Measurements from ENCODE around the gene DVL3. TPM values are rescaled to one million over a fixed set of nuclear protein-coding genes. Genes with fewer than 3 reads are reported as not detected.

The DVL3 gene
- total and polyA plus RNA-seq, 2 experiments from 2014 or later, result 49.1 to 121 TPM

GRCh38 chr3:184172681-184173373 lies 17.6 kb downstream of the DVL3 start:
- Histone ChIP-seq H3K4me2 (no peak overlapping the region), H3K27me3 (no peaks in the 10 kb centered on the region), H3K36me3 (replicated peaks; ENCODE audit: insufficient read depth, low read depth) (no peaks in the 10 kb centered on the region), H4K20me1 (ENCODE audit: insufficient read depth, poor library complexity, severe bottlenecking) (peaks cover 10% of the 10 kb centered on the region), H3K9me3 (ENCODE audit: low read depth) (no peaks in the 10 kb centered on the region), H3K9me2 (replicated peaks; ENCODE audit: insufficient read depth) (no peaks in the 10 kb centered on the region), H3K79me2 (peaks cover 27% of the 10 kb centered on the region), H3K4me3 (no peak overlapping the region), H3K4me1 (ENCODE audit: insufficient read depth) (peaks cover 13% of the 10 kb centered on the region), H3K27ac (peak overlapping the region; percentile 40), H2AFZ (no peak overlapping the region)
- WGBS (ENCODE audit: low lambda C conversion rate, missing lambda C conversion rate), result 85% methylated on average over 5 of the region's 5 CpGs
- TF ChIP-seq EZH2 (IDR thresholded peaks at IDR 0.05; ENCODE audit: borderline replicate concordance), result no peak
- TF ChIP-seq EZH2phosphoT487 (IDR thresholded peaks at IDR 0.05; ENCODE audit: low read depth, severe bottlenecking, unreplicated experiment), result no peak
- TF ChIP-seq CTCF (IDR thresholded peaks at IDR 0.05; ENCODE audit: poor library complexity), result no peak
- no peak for DNase-seq (ENCODE audit: low spot score)

- H3K4me2 ChIP-seq, result no peak overlapping the region
- WGBS (ENCODE audit: low lambda C conversion rate, missing lambda C conversion rate), result 95% methylated on average over 2 of the region's 2 CpGs
- peaks cover 16% of the 10 kb centered on the region for H4K20me1 ChIP-seq (ENCODE audit: insufficient read depth, poor library complexity, severe bottlenecking)
Measured at GRCh38 chr3:184173374-184173722, 18.2 kb downstream of the DVL3 start.

GRCh38 chr3:184174284-184174645 lies 19.1 kb downstream of the DVL3 start:
- no peak overlapping the region for H3K4me2 ChIP-seq
- H3K36me3 ChIP-seq (replicated peaks; ENCODE audit: insufficient read depth, low read depth), result no peaks in the 10 kb centered on the region
- no peaks in the 10 kb centered on the region for H3K9me3 ChIP-seq (ENCODE audit: low read depth)
- no peak for DNase-seq (ENCODE audit: low spot score)
- peaks cover 17% of the 10 kb centered on the region for H4K20me1 ChIP-seq (ENCODE audit: insufficient read depth, poor library complexity, severe bottlenecking)
- peaks cover 13% of the 10 kb centered on the region for H3K4me1 ChIP-seq (ENCODE audit: insufficient read depth)
- H2AFZ ChIP-seq, result no peak overlapping the region
- TF ChIP-seq CTCF (IDR thresholded peaks at IDR 0.05; ENCODE audit: poor library complexity) (no peak), EZH2 (IDR thresholded peaks at IDR 0.05; ENCODE audit: borderline replicate concordance) (no peak), EZH2phosphoT487 (IDR thresholded peaks at IDR 0.05; ENCODE audit: low read depth, severe bottlenecking, unreplicated experiment) (no peak)
- peaks cover 41% of the 10 kb centered on the region for H3K79me2 ChIP-seq
- H3K9me2 ChIP-seq (replicated peaks; ENCODE audit: insufficient read depth), result no peaks in the 10 kb centered on the region
- H3K27me3 ChIP-seq, result no peaks in the 10 kb centered on the region
- 21% methylated on average over 4 of the region's 4 CpGs for WGBS (ENCODE audit: low lambda C conversion rate, missing lambda C conversion rate)
- peak overlapping the region; percentile 40 for H3K27ac ChIP-seq
- no peak overlapping the region for H3K4me3 ChIP-seq

More at GRCh38 chr3:184173374-184173722, 18.2 kb downstream of the DVL3 start:
- Histone ChIP-seq H3K9me2 (replicated peaks; ENCODE audit: insufficient read depth) (no peaks in the 10 kb centered on the region), H3K27ac (peak overlapping the region; percentile 40), H3K79me2 (peaks cover 32% of the 10 kb centered on the region), H3K4me1 (ENCODE audit: insufficient read depth) (peaks cover 13% of the 10 kb centered on the region), H2AFZ (no peak overlapping the region), H3K9me3 (ENCODE audit: low read depth) (no peaks in the 10 kb centered on the region), H3K27me3 (no peaks in the 10 kb centered on the region), H3K4me3 (no peak overlapping the region), H3K36me3 (replicated peaks; ENCODE audit: insufficient read depth, low read depth) (no peaks in the 10 kb centered on the region)
- DNase-seq (ENCODE audit: low spot score), result no peak
- TF ChIP-seq EZH2 (IDR thresholded peaks at IDR 0.05; ENCODE audit: borderline replicate concordance) (no peak), CTCF (IDR thresholded peaks at IDR 0.05; ENCODE audit: poor library complexity) (no peak), EZH2phosphoT487 (IDR thresholded peaks at IDR 0.05; ENCODE audit: low read depth, severe bottlenecking, unreplicated experiment) (no peak)

Data from hepatocyte (in vitro differentiated cells).